Mammary epithelial cell (primary cell): ENCODE data around the gene STIM1.

Experiments used
- CTCF ChIP-seq, 2 donors: IDR thresholded peaks in 1 of 2; conservative IDR thresholded peaks in 1 of 2; 2 replicates each; pipeline ENCODE4 v1.5.1; 2011 to 2012; ENCODE audit warnings: inconsistent platforms in 2 of 2, low read length in 2 of 2, mild to moderate bottlenecking in 2 of 2, control low read depth in 1 of 2, low read depth in 1 of 2; ENCODE audit not compliant: insufficient read depth in 1 of 2; ENCODE audit errors: extremely low read depth in 1 of 2
- EZH2 ChIP-seq: IDR thresholded peaks from 2 replicates; pipeline ENCODE4 v1.6.1; 2012; ENCODE audit warnings: low read length, inconsistent platforms, borderline replicate concordance

DNA sequence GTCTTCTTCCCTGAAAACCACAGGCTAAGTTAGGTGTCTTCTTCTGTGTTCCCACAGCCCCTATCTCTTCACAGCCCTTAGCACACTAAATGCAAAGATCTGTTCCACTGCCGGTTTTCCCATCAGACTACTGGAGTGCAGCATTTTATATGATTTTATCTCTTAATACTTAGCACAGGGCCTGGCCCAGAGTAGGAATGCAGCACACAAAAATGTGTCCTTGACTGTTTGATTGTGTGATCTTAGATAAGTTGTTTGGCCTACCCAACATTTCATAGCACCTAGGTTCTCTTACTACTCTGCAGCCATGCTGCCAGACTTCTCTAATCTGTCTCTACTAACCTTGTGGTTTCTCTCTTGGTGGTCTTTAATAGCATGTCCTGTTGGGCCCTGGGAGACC, 185.0 kb downstream of the STIM1 start:
- TF ChIP-seq CTCF (conservative IDR thresholded peaks at IDR 0.05 in 1 of 2, IDR thresholded peaks at IDR 0.05 in 1 of 2; ENCODE audit: extremely low read depth in 1 of 2, insufficient read depth in 1 of 2, low read depth in 1 of 2, low read length in 2 of 2) (no peak), EZH2 (no peak)
